GM20431 (cell line): ENCODE measurements around the gene ACY1.

Source experiments
- in situ Hi-C: fragments of 300-500 bp; cut with MseI, MboI; formaldehyde crosslinking; loops from one replicate; pipeline ENCODE4 v1.15.0; 2020; ENCODE audit warnings: low sequenced_read_pairs; ENCODE audit not compliant: unreplicated experiment

ACY1 gene

GRCh38 chr3:51961602-51962569 lies 21.4 kb upstream of the ACY1 start:
- in situ Hi-C loops: no loop called here

GRCh38 chr3:51962854-51963530 lies 20.3 kb upstream of the ACY1 start:
- in situ Hi-C loops: no loop called here

GRCh38 chr3:51963951-51964451 lies 19.3 kb upstream of the ACY1 start:
- in situ Hi-C loops: no loop called here

- in situ Hi-C loops: no loop called here
Measured at GRCh38 chr3:51964521-51964920, 18.8 kb upstream of the ACY1 start.

GRCh38 chr3:51966016-51966415 lies 17.3 kb upstream of the ACY1 start:
- in situ Hi-C loops: no loop called here

GRCh38 chr3:51966486-51966885 lies 16.8 kb upstream of the ACY1 start:
- in situ Hi-C loops: no loop called here

GRCh38 chr3:51966922-51967383 lies 16.4 kb upstream of the ACY1 start:
- in situ Hi-C loops: no loop called here

- in situ Hi-C loops: no loop called here
Measured at GRCh38 chr3:51967384-51968169, 15.8 kb upstream of the ACY1 start, which contains the start of gene PCBP4. PCBP4 (minus strand) TSS chr3:51967454; CDS start chr3:51961240, 6,214 bp downstream.

GRCh38 chr3:51968170-51968775 lies 15.1 kb upstream of the ACY1 start:
- in situ Hi-C loops: no loop called here

- in situ Hi-C loops: no loop called here
Measured at GRCh38 chr3:51968883-51969678, 14.3 kb upstream of the ACY1 start.

- in situ Hi-C loops: no loop called here
Measured at GRCh38 chr3:51969841-51970240, 13.5 kb upstream of the ACY1 start.

GRCh38 chr3:51970606-51971300 lies 12.6 kb upstream of the ACY1 start:
- in situ Hi-C loops: no loop called here

- in situ Hi-C loops: no loop called here
Measured at GRCh38 chr3:51971350-51971749, 12.0 kb upstream of the ACY1 start.

GRCh38 chr3:51974277-51974962 lies 8.9 kb upstream of the ACY1 start:
- in situ Hi-C loops: no loop called here

- in situ Hi-C loops: no loop called here
Measured at GRCh38 chr3:51974963-51975851, 8.1 kb upstream of the ACY1 start, which contains the start of gene ABHD14A. ABHD14A (plus strand) TSS chr3:51975064; CDS start chr3:51975136, 72 bp downstream.

- in situ Hi-C loops: no loop called here
Measured at GRCh38 chr3:51975852-51976549, 7.3 kb upstream of the ACY1 start.
